ENCODE results near the gene KIF19.

The KIF19 gene

DNA sequence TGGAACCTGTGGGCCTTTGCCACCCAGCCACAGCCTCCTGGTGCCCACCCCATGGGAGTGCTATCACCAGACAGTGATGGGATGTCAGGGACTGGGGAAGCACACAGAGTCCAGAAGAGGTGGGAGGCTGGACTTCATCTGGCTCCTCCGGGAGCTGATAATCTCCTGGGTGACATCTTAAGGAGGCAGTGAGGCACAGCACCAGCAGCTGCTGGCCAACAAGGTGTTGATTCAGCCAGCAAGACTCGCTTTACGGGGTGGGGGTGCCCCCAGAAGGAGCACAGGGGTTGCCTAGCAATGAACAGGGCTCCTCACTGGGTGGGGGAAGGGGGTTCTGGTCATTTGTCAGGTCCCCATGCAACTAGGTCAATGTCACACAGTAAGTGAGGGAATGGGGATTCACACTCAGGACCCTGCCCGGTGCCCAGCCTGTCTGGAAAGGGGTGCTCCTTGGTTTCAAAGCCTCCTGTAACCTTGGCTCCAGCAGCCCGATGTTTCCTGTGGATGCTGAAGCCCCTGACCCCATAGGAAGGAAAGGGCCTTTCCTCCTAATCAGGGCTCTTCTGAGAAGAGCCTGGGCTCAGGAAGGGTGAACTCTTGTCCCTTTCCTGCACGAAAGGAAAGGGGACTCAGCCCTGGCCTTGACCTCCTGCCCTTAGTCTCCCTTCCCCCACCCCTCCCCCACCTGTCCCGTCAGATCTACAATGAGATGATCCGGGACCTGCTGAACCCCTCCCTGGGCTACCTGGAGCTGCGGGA is 17.7 kb downstream of the KIF19 start:
- in situ Hi-C loops (cut with MboI; ENCODE audit: low pct_unique_long_range_greater_than_20kb, low sequenced_read_pairs, unreplicated experiment), result no loop called here
- TF ChIP-seq, protein P1, sequence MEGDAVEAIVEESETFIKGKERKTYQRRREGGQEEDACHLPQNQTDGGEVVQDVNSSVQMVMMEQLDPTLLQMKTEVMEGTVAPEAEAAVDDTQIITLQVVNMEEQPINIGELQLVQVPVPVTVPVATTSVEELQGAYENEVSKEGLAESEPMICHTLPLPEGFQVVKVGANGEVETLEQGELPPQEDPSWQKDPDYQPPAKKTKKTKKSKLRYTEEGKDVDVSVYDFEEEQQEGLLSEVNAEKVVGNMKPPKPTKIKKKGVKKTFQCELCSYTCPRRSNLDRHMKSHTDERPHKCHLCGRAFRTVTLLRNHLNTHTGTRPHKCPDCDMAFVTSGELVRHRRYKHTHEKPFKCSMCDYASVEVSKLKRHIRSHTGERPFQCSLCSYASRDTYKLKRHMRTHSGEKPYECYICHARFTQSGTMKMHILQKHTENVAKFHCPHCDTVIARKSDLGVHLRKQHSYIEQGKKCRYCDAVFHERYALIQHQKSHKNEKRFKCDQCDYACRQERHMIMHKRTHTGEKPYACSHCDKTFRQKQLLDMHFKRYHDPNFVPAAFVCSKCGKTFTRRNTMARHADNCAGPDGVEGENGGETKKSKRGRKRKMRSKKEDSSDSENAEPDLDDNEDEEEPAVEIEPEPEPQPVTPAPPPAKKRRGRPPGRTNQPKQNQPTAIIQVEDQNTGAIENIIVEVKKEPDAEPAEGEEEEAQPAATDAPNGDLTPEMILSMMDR (IDR thresholded peaks at IDR 0.05; ENCODE audit: extremely low read depth, insufficient read depth, missing control alignments), result no peak
- no peak for DNase-seq (ENCODE audit: low spot score)

GRCh38 chr17:74344658-74345057 is 18.6 kb downstream of the KIF19 start:
- TF ChIP-seq, protein P1 (IDR thresholded peaks at IDR 0.05; ENCODE audit: extremely low read depth, insufficient read depth, missing control alignments), result no peak
- in situ Hi-C loops (cut with MboI; ENCODE audit: low pct_unique_long_range_greater_than_20kb, low sequenced_read_pairs, unreplicated experiment), result no loop called here
- no peak for DNase-seq (ENCODE audit: low spot score)

DNA sequence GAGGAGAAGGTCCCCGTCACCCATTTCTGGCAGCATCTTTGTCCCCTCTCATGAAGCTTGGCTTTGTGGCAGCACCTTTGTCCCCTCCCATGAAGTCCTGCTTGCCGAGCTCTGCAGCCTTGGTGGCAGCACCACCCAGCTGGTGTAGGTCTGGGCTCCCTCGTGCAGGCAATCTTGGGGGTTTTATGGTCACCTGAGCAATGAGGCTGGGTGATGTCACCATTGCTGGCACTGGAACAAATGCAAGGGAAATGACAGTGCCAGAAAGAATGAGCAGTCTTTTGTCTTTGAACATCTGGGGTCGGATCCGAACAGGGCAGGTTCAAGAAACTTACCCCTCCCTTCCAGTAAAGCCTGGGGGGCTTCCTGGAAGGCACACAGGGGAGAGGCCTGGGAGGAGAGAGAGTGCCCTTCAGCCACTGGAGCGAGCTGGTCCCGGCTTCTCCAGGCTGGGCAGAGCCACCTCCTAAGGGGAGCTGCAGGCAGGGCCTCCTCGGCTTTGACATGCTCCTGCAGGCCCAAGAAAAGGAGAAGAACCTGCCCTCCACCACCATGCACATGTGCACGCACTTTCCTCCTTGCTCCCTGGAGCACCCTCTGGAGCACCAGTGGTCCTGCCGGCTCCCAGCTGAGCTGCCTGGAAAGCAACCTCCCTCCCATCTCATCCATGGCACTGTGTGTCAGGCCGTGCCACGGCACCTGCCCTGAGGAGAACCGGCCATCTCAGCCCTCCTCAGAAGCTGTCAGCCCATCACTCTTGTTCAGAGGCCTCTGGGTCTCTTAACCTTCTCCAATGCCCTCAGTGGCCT is 19.6 kb downstream of the KIF19 start:
- TF ChIP-seq, protein P1 (IDR thresholded peaks at IDR 0.05; ENCODE audit: extremely low read depth, insufficient read depth, missing control alignments), result no peak
- no peak for DNase-seq (ENCODE audit: low spot score)
- in situ Hi-C loops (cut with MboI; ENCODE audit: low pct_unique_long_range_greater_than_20kb, low sequenced_read_pairs, unreplicated experiment), result no loop called here

GRCh38 chr17:74347646-74348045 is 21.6 kb downstream of the KIF19 start:
- TF ChIP-seq, protein P1 (IDR thresholded peaks at IDR 0.05; ENCODE audit: extremely low read depth, insufficient read depth, missing control alignments), result no peak
- in situ Hi-C loops (cut with MboI; ENCODE audit: low pct_unique_long_range_greater_than_20kb, low sequenced_read_pairs, unreplicated experiment), result no loop called here

GRCh38 chr17:74349120-74349519 is 23.1 kb downstream of the KIF19 start:
- DNase-seq (ENCODE audit: low spot score), result no peak

More at GRCh38 chr17:74347646-74348045, 21.6 kb downstream of the KIF19 start:
- DNase-seq (ENCODE audit: low spot score), result no peak

GRCh38 chr17:74350486-74350885 is 24.5 kb downstream of the KIF19 start:
- in situ Hi-C loops (cut with MboI; ENCODE audit: low pct_unique_long_range_greater_than_20kb, low sequenced_read_pairs, unreplicated experiment), result loop anchor here (10.0 kb wide), 1 partner anchor 46 kb away; no protein-coding TSS in a partner anchor
- TF ChIP-seq, protein P1 (IDR thresholded peaks at IDR 0.05; ENCODE audit: extremely low read depth, insufficient read depth, missing control alignments), result no peak
- no peak for DNase-seq (ENCODE audit: low spot score)

More at GRCh38 chr17:74349120-74349519, 23.1 kb downstream of the KIF19 start:
- in situ Hi-C loops (cut with MboI; ENCODE audit: low pct_unique_long_range_greater_than_20kb, low sequenced_read_pairs, unreplicated experiment), result no loop called here
- TF ChIP-seq, protein P1 (IDR thresholded peaks at IDR 0.05; ENCODE audit: extremely low read depth, insufficient read depth, missing control alignments), result no peak
